CD14-positive monocyte (primary cell): Measurements from ENCODE around the gene OTUB1. TPM values are rescaled to one million over a fixed set of nuclear protein-coding genes. Genes with fewer than 3 reads are reported as not detected.
A peak's percentile ranks its signal among the peaks of the same experiment; 100 is the strongest.

Experiments used
- DNase-seq, 3 donors: peaks; one replicate each; pipeline ENCODE4 v3.0.0-alpha.2; 2011 to 2022
- H2AFZ ChIP-seq: 2 replicates; pipeline ENCODE4 v1.6.0; 2012; ENCODE audit warnings: mild to moderate bottlenecking, low read depth, low read length, inconsistent platforms; ENCODE audit not compliant: insufficient read depth, poor library complexity, severe bottlenecking
- H3K27ac ChIP-seq, 2 donors: 1 replicate in 1 of 2; 2 replicates in 1 of 2; pipeline ENCODE4 v1.5.1; 2012 to 2013; ENCODE audit warnings: low read length in 2 of 2, control low read depth in 1 of 2, inconsistent platforms in 1 of 2, low read depth in 1 of 2, mild to moderate bottlenecking in 1 of 2
- H3K27me3 ChIP-seq, 2 donors: one replicate each; pipeline versions ENCODE4 v1.6.0 to v1.6.1; 2011 to 2013; ENCODE audit warnings: low read length in 2 of 2; ENCODE audit not compliant: control insufficient read depth in 2 of 2, insufficient read depth in 2 of 2
- H3K36me3 ChIP-seq, 2 donors: replicated peaks in 1 of 2; 1 replicate in 1 of 2; 2 replicates in 1 of 2; pipeline versions ENCODE4 v1.5.1 to v1.6.1; 2012 to 2013; ENCODE audit warnings: low read length in 2 of 2, control low read depth in 1 of 2, inconsistent platforms in 1 of 2, mild to moderate bottlenecking in 1 of 2; ENCODE audit not compliant: insufficient read depth in 2 of 2, control insufficient read depth in 1 of 2
- H3K4me1 ChIP-seq, 2 donors: 1 replicate in 1 of 2; 2 replicates in 1 of 2; pipeline versions ENCODE4 v1.5.1 to v1.6.1; 2012 to 2013; ENCODE audit warnings: low read length in 2 of 2, control low read depth in 1 of 2, inconsistent platforms in 1 of 2, mild to moderate bottlenecking in 1 of 2, moderate library complexity in 1 of 2; ENCODE audit not compliant: insufficient read depth in 2 of 2, control insufficient read depth in 1 of 2
- H3K4me2 ChIP-seq: replicated peaks from 2 replicates; pipeline ENCODE3; 2012; ENCODE audit warnings: low read length, moderate library complexity, mild to moderate bottlenecking; ENCODE audit not compliant: poor library complexity, severe bottlenecking; ENCODE audit errors: extremely low read depth
- H3K4me3 ChIP-seq, 3 experiments: fragments of 200-600 bp in 1 of 3; sonication (generic) in 1 of 3; replicated peaks in 1 of 3; 1 replicate in 2 of 3; 2 replicates in 1 of 3; pipeline ENCODE4 v1.5.1; 2011 to 2013; ENCODE audit warnings: low read length in 3 of 3, mild to moderate bottlenecking in 3 of 3, control low read depth in 2 of 3, low read depth in 2 of 3, inconsistent platforms in 1 of 3, moderate library complexity in 1 of 3
- H3K79me2 ChIP-seq: 2 replicates; pipeline ENCODE4 v1.6.0; 2012; ENCODE audit warnings: mild to moderate bottlenecking, control low read depth, inconsistent platforms, low read length, moderate library complexity; ENCODE audit not compliant: insufficient read depth
- H3K9ac ChIP-seq: 2 replicates; pipeline ENCODE4 v1.6.0; 2017; ENCODE audit warnings: low read length, mild to moderate bottlenecking; ENCODE audit not compliant: insufficient read depth, poor library complexity, severe bottlenecking
- H3K9me3 ChIP-seq, 2 donors: replicated peaks in 1 of 2; 1 replicate in 1 of 2; 2 replicates in 1 of 2; pipeline versions ENCODE4 v1.5.1 to v1.6.1; 2012 to 2013; ENCODE audit warnings: low read length in 2 of 2, control low read depth in 1 of 2; ENCODE audit not compliant: control insufficient read depth in 1 of 2, insufficient read depth in 1 of 2
- H4K20me1 ChIP-seq: 2 replicates; pipeline ENCODE4 v1.6.0; 2012; ENCODE audit warnings: mild to moderate bottlenecking, low read length, control low read depth, moderate library complexity; ENCODE audit not compliant: insufficient read depth
- H3K27ac Mint-ChIP-seq, 7 donors: one replicate each; pipeline ENCODE4 v1.8.0; 2020; ENCODE audit warnings: mild to moderate bottlenecking in 7 of 7, mixed read lengths in 7 of 7, moderate library complexity in 6 of 7, inconsistent platforms in 2 of 7
- H3K27me3 Mint-ChIP-seq, 3 donors: one replicate each; pipeline ENCODE4 v1.8.0; 2021 to 2022; ENCODE audit warnings: low read depth in 3 of 3, mild to moderate bottlenecking in 3 of 3, mixed read lengths in 3 of 3, moderate library complexity in 3 of 3, inconsistent platforms in 1 of 3
- H3K36me3 Mint-ChIP-seq, 2 donors: one replicate each; pipeline ENCODE4 v1.8.0; 2020; ENCODE audit warnings: mixed read lengths in 2 of 2, inconsistent platforms in 1 of 2, mild to moderate bottlenecking in 1 of 2
- H3K4me1 Mint-ChIP-seq: one replicate; pipeline ENCODE4 v1.8.0; 2020; ENCODE audit warnings: mild to moderate bottlenecking, mixed read lengths
- H3K4me3 Mint-ChIP-seq, 2 donors: one replicate each; pipeline ENCODE4 v1.8.0; 2020; ENCODE audit warnings: mild to moderate bottlenecking in 2 of 2, mixed read lengths in 2 of 2, moderate library complexity in 1 of 2
- H3K9me3 Mint-ChIP-seq, 7 donors: one replicate each; pipeline ENCODE4 v1.8.0; 2020 to 2022; ENCODE audit warnings: mixed read lengths in 7 of 7, mild to moderate bottlenecking in 6 of 7, moderate library complexity in 6 of 7, inconsistent platforms in 2 of 7
- CTCF ChIP-seq: fragments of 200-600 bp; IDR thresholded peaks from one replicate; pipeline ENCODE4 v1.8.0; 2022; ENCODE audit warnings: antibody characterized with exemption, mild to moderate bottlenecking
- WGBS: methylation state at CpG from one replicate; pipeline ENCODE4 v1.1.5; 2013; ENCODE audit warnings: missing lambda C conversion rate; ENCODE audit not compliant: insufficient coverage; 5-methylcytosine and 5-hydroxymethylcytosine counted together
- intact Hi-C, 2 donors: fragments of 100-400 bp; cut with micrococcal nuclease; formaldehyde crosslinking; loops; one replicate each; pipeline versions ENCODE4 v1.15.0 to v1.15.1; 2023
- polyA plus RNA-seq, 3 donors: library from polyadenylated mRNA; depleted of rRNA in 1 of 3; unstranded in 2 of 3; stranded (reverse) in 1 of 3; fragments of 300-500 nt in 2 of 3; fragments of >200 nt in 1 of 3; fragmentation: Illumina TruSeq in 2 of 3; gene quantifications; 1 replicate in 2 of 3; 2 replicates in 1 of 3; pipeline ENCODE4 v1.2.3, GENCODE V29; 2012 to 2021

OTUB1 gene
- polyA plus RNA-seq, 3 donors = 131 to 170 (median 140) TPM

GRCh38 chr11:63974259-63975143 lies 11.7 kb upstream of the OTUB1 start, which contains the start of gene COX8A:
TSS of gene COX8A (plus strand) at chr11:63974620. CDS start at chr11:63974681, 61 bp downstream.
- peak within 1 kb of the TSS; percentile 99 to 100 for H3K4me3 Mint-ChIP-seq
- H3K36me3 Mint-ChIP-seq = peaks cover 17 to 30% of the 10 kb centered on the region in 2 donors
- H3K9ac ChIP-seq = peak within 1 kb of the TSS; percentile 96

More at GRCh38 chr11:63974259-63975143, 11.7 kb upstream of the OTUB1 start, which contains the start of gene COX8A:
- Mint-ChIP-seq H3K9me3 (peaks cover 0 to 2% (median 0%) of the 10 kb centered on the region in 7 donors), H3K27ac (peak within 1 kb of the TSS; percentile 99 to 100 (median 100)), H3K27me3 (peaks cover 0 to 9% (median 2%) of the 10 kb centered on the region in 3 donors), H3K4me1 (peaks cover 31% of the 10 kb centered on the region)
- intact Hi-C loops = no loop called here
- WGBS = under 1% methylated on average over 56 of the region's 67 CpGs
- Histone ChIP-seq H3K4me1 (peaks cover 23 to 30% of the 10 kb centered on the region in 2 donors), H3K4me2 (peak within 1 kb of the TSS; percentile 76), H3K27ac (peak within 1 kb of the TSS; percentile 90 to 95), H3K36me3 (peaks cover 3 to 16% of the 10 kb centered on the region in 2 donors), H2AFZ (peak within 1 kb of the TSS; percentile 91), H4K20me1 (peaks cover 14% of the 10 kb centered on the region), H3K79me2 (peaks cover 48% of the 10 kb centered on the region), H3K4me3 (peak within 1 kb of the TSS; percentile 57 to 99 (median 92)), H3K27me3 (no peaks in the 10 kb centered on the region), H3K9me3 (no peaks in the 10 kb centered on the region)
- peak; percentile 99 to 100 (median 99) for DNase-seq
- TF ChIP-seq CTCF = no peak
